Sciatic nerve (tissue), 2 donors: ENCODE measurements around the gene FRMD4B. TPM values are rescaled to one million over a fixed set of nuclear protein-coding genes. Genes with fewer than 3 reads are reported as not detected.

ENCODE experiments used
- ATAC-seq: fragments of 200-7000 bp; cut with Tn5 transposase; one replicate; pipeline ENCODE4 v1.9.1; 2020; ENCODE audit warnings: mild to moderate bottlenecking, moderate library complexity
- DNase-seq: peaks from one replicate; pipeline ENCODE4 v3.0.0-alpha.2; 2020; ENCODE audit warnings: low spot score
- intact Hi-C: fragments of 100-400 bp; cut with DNase I; formaldehyde crosslinking; loops from one replicate; pipeline ENCODE4 v1.14.2; 2022
- total RNA-seq: library from RNA; stranded (reverse); fragmentation: NEBNext Ultra II Directional; extraction: Animal tissue kit (Norgen Biotek cat#: 25700); gene quantifications from one replicate; pipeline ENCODE4 v1.2.1, GENCODE V29; 2021
- donor health status: DM: no; HTN: no; CAD: no.
- donor health status: DM: no; HTN: no; CAD: no.

Gene FRMD4B
- total RNA-seq, 1 donor from 2014 or later, result 48.6 TPM

DNA sequence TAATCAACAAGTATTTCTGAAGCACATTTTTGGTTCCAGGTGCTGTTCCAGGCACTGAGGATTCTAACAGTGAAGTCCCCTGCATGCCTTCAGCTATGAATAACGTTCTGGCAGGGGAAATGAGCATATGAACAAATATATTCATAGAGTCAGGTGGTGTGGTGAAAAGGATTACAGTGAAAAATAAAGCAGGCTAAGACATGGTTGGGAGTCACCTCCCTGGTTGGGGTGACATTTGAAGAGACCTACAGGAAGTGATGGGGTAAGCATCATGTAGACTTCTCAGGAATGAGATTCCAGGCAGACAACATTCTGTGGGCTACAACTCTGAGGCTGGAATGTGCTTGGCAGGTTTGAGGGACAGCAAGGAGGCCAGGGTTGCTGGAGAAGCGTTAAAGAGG lies 15.0 kb downstream of the FRMD4B start:
- ATAC-seq, result peak; percentile 14
- DNase-seq, result no peak
- intact Hi-C loops, result no loop called here

DNA sequence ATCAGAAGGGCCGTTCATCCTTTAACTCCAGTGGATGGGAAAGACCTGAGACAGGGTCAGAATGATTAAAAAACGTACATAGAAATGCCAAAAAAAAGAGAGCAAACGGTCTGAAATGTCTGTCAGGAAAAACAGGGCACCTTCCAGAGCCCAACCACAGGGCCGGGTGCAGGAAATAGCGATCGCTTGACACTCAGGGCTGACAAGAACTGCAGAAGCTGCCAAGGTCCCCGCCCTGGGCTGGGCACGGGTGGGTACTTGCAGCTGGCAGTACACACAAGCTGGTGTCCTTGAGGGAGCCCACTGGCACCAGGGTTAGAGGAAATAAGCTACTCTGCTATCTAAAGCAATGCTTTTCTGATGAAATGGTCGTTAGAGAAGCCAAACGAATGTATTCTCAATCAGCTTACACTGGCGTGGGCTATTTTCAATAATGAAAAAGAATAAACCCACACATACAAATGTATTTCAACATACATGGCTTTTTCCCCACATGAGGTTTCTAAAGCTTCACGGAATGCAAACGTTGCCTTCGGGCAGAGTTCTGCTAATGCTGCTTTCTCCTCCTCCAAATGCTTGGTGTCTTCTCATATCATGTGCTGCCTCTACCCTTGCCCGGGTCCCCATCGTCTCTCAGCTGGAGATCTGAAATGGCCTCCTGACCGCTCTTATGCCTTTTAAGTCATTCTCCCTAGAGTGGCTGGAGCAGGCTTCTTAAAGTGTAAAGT lies 15.6 kb downstream of the FRMD4B start:
- ATAC-seq (peak; percentile 86), DNase-seq (peak; percentile 70)
- intact Hi-C loops, result no loop called here

DNA sequence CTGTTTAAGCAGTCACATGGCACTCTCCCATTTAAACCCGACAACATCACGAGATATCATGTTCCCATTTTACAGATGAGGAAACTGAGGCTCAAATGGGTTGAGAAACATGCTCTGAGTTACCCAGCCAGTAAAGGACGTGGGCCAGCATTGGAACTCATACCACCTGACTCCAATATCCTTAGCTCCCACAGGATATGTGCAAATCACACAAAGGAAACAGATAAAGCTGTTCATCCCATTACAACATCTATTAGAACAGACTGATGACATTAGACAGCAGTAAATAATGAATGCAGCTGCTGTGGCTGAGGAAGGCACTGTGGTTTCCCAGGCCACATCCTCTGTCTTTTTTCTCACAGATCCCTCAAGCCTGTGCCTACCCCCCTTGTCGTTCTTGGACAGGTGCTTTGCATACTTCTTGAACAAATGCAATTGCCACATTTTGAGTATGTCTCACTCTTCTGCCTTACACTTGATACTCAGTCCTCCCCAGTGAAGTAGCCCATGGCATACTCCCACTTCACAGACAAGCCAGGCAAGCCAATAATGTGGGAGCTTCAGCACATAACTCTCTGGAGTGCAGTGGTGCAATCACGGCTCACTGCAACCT lies 17.7 kb downstream of the FRMD4B start:
- intact Hi-C loops, result no loop called here
- DNase-seq, result no peak
- ATAC-seq, result peak; percentile 49

DNA sequence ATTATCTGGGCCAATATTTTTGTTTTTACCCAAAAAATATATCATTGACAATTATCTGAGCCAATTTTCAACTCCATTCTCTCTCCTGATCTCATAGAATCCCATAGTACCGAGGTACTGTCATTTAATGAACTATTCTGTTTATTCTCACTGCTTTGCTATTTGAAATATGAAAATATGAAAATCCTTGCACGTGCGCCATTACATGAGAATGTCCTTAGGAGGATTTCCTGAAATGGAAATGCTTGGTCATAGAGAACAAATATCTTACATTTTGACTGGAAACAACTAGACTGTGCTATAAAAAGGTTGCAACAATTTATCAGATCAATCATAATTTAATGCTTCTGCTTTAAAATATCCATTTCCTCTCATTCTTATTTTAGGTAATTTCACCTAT lies 18.3 kb downstream of the FRMD4B start:
- ATAC-seq (no peak), DNase-seq (no peak)
- intact Hi-C loops, result no loop called here

DNA sequence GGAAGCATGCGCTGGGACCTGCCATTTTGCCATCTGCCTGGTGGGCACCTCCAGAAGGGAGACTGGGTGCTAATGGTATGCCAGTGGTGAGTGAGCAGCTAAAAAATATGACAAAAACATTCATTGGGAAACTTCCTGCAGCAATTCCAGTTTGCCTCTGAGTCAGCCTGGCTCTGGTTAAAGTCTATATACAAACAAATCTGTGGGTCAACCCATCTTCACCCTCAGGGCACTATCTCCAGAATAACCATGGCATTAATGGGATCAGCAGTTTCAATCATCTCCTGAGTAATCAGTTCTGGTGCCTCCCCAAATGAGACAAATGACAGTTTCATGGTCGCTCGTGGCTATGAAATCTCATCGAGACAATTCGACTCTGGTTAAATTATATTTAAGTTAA lies 21.5 kb downstream of the FRMD4B start:
- no peak for DNase-seq
- intact Hi-C loops, result loop anchor here (5.0 kb wide), 1 partner anchor 1218 kb away; no protein-coding TSS in a partner anchor
- ATAC-seq, result no peak

DNA sequence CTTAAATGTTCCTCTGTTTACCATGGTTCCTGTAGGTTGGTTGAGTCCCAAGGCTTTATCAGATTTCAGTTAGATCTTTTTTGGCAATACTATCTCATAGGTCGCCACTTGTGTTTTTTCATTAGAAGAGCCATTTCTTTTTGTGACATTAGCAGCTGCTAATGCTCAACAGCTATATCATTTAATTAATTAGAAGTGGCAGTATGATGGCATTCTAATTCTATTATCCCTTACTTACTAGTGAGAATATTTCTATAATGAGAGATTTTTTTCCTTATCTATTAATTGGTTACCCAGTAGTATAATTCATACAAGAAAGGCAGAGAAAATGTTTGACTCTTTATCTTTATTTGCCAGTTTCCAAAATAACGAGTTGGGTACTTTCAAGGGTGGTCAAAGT lies 25.2 kb downstream of the FRMD4B start:
- no peak for ATAC-seq
- intact Hi-C loops, result loop anchor here (5.0 kb wide), 1 partner anchor 1222 kb away; no protein-coding TSS in a partner anchor
- DNase-seq, result no peak

DNA sequence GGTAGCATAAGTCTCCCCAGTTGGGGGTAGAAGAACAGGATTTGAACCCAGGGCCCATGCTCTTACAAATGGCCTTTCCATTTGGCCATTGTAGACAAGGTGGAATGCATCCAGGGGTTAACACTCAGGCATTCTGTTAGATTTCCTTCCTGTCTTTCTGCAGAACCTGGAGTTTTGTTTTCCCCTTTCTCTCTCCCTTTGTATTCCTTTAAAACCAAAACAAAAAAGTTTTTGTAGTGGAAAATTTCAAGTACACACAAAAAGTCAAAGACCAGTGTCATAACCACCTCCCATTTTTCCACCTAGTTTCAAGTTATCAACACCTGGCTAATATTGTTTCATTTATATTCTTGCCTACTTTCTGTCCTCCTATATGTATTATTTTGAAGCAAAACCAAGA lies 26.0 kb downstream of the FRMD4B start:
- DNase-seq (no peak), ATAC-seq (no peak)
- intact Hi-C loops, result loop anchor here (5.0 kb wide), 1 partner anchor 1222 kb away; no protein-coding TSS in a partner anchor

DNA sequence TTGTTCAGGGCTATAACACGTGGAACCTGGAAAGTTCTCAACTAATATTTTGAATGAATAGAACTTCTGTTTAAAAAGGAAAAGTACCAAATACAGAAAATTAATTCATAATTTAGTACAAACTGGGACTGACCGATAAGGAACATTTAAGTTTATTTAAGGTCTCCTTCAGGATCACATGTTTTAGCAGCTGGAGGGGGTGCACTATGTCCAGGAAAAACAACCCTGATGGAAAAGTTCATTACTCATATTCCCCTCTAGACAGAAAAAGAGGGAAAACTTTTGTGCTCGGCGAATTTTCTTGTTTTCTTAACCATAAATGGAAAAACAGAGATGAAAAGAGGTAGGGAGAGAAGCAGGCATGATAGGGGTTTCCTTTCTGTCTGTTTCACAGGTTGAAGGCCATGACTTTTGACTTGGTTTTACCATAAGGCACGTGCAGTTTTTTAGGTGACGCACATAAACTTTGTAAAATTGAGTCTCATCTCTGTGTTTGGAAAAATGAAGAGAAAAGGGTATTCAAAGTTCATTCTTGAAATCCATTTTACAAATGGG lies 26.5 kb downstream of the FRMD4B start:
- ATAC-seq, result peak; percentile 87
- intact Hi-C loops, result no loop called here
- no peak for DNase-seq

DNA sequence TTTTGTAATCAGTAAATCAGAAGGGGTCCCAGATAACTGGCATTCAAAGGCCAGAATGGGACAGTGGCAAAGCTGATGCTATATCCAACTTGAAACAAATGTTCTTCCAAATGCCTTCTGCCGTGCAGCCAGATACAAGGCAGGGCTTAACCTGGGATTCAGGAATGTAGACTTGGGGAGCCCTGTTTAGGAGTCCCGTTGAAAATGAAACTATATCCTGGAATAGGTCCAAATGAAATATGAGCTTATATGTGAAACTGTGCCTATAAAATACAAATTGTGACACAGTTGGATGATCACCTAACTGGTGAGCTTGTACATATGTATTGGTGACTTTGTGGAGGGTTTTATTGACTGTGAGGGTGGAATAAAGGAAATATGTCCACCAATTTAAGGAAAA lies 28.7 kb downstream of the FRMD4B start:
- no peak for ATAC-seq
- no peak for DNase-seq
- intact Hi-C loops, result no loop called here

DNA sequence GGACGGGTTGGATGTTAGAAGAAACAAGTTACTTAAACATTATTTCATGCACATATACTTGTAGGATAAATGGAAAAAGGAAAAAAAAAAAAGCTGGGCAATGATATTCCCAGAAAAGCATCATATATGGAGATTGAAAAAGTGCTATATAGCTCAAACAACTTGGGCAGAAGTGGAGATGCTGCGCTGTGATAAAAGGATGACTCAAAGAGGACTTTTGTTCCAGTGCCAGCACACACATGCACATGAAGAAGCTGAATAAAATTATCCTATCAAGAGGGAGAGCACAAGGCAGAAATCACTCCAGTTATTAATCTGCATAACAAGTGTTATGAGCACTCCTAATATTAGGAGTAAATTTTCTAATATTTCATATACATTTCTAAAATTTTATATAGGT lies 30.9 kb downstream of the FRMD4B start:
- intact Hi-C loops, result no loop called here
- no peak for ATAC-seq
- DNase-seq, result no peak

DNA sequence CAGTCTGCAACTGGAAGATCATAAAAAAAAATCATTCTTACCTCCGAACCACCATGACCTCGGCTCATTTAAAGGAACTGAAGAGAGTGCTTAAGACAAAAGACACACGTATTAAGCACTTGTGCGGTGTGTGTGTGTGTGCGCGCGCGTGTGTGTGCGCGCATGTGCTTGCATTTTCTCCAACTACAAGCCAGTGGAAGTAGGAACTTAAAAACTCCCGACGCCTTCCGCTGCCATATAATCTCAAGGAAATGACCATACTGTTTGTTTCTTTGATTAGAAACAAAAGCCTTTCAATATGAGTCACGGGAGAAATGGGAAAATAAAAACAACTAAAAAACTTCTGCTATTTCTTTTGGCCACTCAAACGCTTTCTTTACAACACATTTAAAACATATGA lies 32.4 kb downstream of the FRMD4B start:
- no peak for DNase-seq
- ATAC-seq, result peak; percentile 76
- intact Hi-C loops, result no loop called here

DNA sequence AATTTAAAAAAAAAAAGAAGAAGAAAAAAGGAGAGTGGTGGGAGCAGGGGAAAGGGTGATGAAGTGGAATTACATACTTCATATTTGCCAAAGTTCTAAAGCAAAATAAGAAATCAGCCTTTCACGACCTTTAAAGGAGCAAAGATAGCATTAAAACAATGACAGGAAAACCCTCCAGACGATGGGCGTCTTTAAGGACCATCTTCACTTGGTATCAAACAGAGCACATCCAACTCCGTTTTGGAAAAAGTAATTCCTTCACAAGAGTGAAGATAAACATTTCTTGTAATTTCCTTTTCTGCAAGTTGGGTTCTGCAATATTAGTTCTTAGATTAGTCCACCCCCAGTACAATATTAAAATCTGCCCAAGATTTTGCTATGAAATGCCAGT lies 32.8 kb downstream of the FRMD4B start:
- intact Hi-C loops, result no loop called here
- ATAC-seq, result no peak
- no peak for DNase-seq

DNA sequence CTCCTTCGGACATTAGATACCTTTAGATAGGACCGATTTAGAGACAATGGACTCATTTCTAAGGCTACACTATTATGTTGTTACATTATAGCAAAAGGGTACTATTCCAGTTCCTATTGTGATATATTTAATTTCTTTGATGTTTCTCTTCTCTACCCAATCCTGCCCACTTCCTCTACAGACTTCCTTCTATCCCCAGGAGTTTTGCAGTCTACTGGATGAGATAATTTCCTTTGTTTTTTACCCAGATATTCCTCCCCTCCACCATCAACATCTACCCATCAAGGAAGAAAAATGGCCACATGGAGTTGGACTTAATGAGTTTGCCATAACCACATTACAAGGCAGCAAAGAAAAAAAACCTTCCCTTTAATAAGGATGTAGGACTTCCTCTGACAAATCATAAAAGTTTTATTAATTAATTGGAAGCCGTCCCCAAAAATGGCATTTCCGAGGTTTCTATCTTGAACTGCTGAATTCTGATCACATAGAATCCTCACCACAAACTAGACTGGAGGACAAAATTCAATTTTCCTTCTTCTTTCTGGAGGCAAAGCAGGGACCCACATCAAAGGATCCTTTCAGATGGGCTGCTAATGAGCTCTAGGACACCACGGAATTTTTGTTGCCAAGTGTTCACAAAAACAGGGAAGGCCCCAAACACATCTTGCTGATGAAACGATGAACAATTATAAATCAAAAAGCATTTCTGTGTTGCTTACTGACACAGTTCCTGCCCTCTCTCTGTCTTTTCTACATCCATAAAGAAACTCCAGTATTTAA lies 33.4 kb downstream of the FRMD4B start:
- intact Hi-C loops, result no loop called here
- DNase-seq (no peak), ATAC-seq (peak; percentile 75)

DNA sequence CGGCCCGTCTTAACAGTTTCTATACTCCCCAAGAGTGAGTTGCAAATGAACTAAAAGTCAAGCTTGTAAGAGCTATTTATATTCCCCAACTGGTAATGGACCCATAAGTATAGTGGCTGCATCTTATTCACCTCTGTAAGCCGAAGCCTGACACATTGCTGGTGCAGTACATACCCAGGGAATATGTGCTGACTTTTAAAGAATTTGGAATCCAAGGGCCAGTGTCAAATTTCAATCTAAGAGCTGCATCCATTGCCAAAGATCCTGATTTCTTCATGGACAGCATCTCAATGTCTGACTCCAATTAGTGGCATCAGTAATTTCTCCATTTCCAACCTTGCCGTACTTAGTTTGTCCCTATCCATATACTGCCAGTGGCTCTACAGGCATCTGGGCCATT lies 42.0 kb downstream of the FRMD4B start:
- ATAC-seq, result no peak
- intact Hi-C loops, result no loop called here
- no peak for DNase-seq

DNA sequence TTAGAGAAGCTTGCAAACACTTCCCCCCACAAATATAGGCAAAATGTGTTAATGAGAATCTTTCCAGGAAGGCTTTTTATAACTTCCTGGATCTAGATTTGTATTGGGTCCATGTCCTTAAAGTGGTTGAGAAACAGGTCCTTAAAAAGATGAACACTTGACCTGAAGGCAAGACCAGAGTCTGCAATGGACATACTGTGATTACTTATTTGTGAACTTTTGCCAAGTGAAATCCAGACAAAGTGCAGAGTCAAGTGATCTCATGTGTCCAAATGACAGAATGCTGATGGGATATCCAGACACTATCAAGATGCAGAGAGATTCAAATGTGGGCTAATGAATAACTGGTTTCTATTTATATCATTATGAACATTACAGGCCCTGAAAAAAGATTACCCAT lies 43.8 kb downstream of the FRMD4B start:
- DNase-seq, result no peak
- ATAC-seq, result no peak
- intact Hi-C loops, result no loop called here

DNA sequence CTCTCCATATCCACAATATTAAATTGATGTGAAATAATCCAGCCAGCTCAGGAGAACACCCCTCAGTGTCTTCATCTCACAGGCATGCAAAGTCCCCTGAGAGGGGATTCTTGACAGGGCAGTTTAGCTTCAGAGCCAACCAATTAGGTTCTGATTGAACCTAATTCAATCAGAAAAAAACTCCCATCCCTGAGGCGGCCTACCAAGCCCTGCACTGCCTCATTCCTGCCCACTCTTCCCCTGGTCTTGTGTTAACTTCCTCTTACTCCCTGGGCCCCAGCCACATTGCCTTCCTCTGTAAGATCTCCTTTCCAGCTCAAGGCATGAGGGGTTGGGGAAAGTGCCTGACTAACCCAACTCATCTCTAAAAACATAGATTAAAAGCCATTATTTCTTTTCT lies 46.1 kb downstream of the FRMD4B start:
- peak; percentile 85 for ATAC-seq
- DNase-seq, result no peak
- intact Hi-C loops, result no loop called here

DNA sequence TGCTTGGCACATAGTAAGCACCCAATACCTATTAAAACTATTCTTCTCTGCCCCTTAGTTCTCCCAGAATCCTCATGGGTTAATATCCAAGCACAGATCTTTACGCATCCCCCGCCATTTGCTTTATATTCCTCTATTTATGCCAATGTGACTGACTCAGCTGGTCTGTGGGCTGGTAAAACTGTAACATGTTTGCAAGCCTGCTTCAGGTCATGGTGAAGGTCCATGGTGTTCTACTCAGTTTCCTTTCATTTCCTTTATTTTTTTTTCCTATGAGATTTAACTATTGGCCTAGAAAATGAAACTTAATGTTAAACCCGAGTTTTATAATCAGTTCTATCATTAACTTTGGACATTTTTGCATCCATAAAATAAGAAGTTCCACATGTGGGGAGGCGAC lies 47.0 kb downstream of the FRMD4B start:
- intact Hi-C loops, result no loop called here
- ATAC-seq, result no peak
- no peak for DNase-seq

DNA sequence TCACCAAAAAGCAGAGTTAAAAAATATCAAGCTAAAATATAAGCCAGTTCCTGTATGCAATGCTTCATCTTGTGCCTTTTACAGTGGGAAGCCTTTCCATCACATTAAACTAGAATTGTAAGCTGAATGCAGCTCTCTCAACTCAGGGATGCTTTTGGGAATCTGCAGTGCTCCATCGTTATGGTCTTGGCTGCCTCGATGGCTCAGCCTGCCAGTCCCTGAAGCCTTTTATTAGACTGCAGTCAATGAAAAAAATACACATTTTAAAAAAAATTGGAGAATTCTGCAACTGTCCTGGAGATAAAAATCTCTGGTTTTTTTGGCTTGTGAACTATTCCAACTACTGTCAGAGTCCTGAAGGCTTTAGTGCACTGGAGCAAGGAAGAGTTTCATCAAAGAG lies 53.0 kb downstream of the FRMD4B start:
- ATAC-seq (no peak), DNase-seq (no peak)
- intact Hi-C loops, result no loop called here

DNA sequence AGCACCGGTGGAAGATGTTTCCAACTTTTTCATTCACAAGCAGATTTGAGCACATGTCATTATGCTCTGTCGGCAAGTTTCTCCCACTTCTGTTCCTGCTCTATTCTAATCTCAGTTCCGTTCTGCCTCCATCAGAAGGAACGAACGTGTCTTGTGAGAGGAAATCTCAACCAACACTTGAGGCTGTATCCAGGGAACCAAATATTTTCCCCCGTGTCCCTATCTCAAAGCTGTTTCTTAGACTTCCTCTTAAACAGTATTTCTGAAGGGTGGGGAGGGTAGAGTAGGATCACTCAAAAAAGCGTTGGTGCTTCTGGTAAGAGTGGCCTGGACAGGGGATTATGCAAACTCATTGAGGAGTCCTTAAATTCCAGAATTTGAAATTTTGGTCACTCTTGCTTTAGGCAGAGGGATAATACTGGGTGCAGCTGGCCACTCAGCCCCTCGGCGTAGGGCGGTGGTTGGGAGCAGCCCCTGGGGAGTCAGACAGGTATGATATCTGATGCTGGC lies 54.9 kb downstream of the FRMD4B start:
- intact Hi-C loops, result no loop called here
- no peak for DNase-seq

DNA sequence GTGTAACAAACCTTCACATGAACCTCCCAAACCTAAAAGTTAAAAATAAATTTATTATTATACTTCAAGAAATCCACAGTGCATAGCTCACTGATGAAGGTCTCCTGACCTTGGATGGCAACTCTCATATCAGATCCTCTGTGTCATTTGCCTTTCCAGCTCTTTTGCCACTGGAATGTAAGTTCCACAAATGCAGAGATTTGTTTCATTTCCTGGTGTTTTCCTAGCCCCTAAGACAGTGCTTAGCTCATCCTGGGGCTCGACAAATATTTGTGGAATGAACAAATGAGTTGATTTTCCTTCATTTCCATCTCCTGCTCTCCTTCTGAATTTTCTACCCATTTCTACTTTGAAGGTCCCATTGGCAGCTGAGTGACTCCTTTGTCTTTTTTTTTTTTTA lies 56.0 kb downstream of the FRMD4B start:
- intact Hi-C loops, result no loop called here
- ATAC-seq, result no peak
- no peak for DNase-seq

More for the DNA sequence above, 54.9 kb downstream of the FRMD4B start:
- ATAC-seq, result peak; percentile 69
